Cardiac atrium fibroblast (primary cell): Measurements from ENCODE around the gene RPAP2. TPM values are rescaled to one million over a fixed set of nuclear protein-coding genes. Genes with fewer than 3 reads are reported as not detected.

Experiments used
- total RNA-seq: library from RNA; depleted of rRNA; stranded (reverse); fragments of >200 nt; gene quantifications from 2 replicates; pipeline ENCODE4 v1.2.3, GENCODE V29; 2015

Gene RPAP2
- total RNA-seq, result 7.8 and 15.3 TPM in 2 replicates

GRCh38 chr1:92298573-92299476, at the start of gene RPAP2, which contains the start of gene GLMN:
Gene RPAP2, plus strand, starts transcription at chr1:92299059. Its CDS starts 15 bp downstream, at chr1:92299074.
Gene GLMN, minus strand, starts transcription at chr1:92298987. Its CDS starts 988 bp downstream, at chr1:92297999.

Other genes with a start within 250 kb of the RPAP2 start
- not detected in 2 replicates for gene SETSIP, start 223.6 kb upstream of the RPAP2 start, total RNA-seq
- gene BTBD8, start 218.7 kb upstream of the RPAP2 start, total RNA-seq, result 3.2 and 8.6 TPM in 2 replicates
- gene C1orf146, start 81.1 kb upstream of the RPAP2 start, total RNA-seq, result not detected in 2 replicates
- gene GLMN, start 72 bp upstream of the RPAP2 start, total RNA-seq, result 2.2 and 4.9 TPM in 2 replicates
- gene GFI1, start 187.9 kb downstream of the RPAP2 start, total RNA-seq, result 0.72 TPM in 1 of 2 replicates, not detected in the other